Measurements from ENCODE around the gene MMS19. TPM values are rescaled to one million over a fixed set of nuclear protein-coding genes. Genes with fewer than 3 reads are reported as not detected.

The MMS19 gene
- total RNA-seq, 1 donor from 2014 or later = 42.7 TPM

DNA sequence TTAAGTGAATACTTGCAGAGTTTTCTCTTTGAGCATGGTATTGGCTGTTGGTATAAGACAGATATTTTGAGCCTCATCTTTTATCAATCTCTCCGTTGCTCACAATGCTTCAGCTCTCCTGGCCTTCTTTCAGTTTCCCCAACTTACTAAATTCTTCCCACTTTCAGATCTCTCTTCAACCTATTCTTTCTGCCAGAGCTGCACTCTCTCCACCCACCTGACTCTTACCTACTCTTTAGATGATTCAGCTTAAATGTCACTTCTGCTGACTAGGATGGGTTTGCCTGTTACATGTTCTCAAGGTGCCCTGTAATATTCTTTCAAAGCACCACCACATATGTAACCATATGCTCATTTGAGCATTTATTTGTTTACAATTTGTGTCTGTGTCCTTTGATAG, 54.0 kb downstream of the MMS19 start:
- Histone ChIP-seq H3K36me3 (peaks cover 32% of the 10 kb centered on the region), H3K9me3 (replicated peaks) (no peaks in the 10 kb centered on the region), H3K27ac (replicated peaks) (no peak overlapping the region), H3K4me1 (peaks cover 49% of the 10 kb centered on the region), H3K4me3 (no peak overlapping the region), H3K27me3 (ENCODE audit: low read depth) (no peaks in the 10 kb centered on the region)
- TF ChIP-seq, protein P1, sequence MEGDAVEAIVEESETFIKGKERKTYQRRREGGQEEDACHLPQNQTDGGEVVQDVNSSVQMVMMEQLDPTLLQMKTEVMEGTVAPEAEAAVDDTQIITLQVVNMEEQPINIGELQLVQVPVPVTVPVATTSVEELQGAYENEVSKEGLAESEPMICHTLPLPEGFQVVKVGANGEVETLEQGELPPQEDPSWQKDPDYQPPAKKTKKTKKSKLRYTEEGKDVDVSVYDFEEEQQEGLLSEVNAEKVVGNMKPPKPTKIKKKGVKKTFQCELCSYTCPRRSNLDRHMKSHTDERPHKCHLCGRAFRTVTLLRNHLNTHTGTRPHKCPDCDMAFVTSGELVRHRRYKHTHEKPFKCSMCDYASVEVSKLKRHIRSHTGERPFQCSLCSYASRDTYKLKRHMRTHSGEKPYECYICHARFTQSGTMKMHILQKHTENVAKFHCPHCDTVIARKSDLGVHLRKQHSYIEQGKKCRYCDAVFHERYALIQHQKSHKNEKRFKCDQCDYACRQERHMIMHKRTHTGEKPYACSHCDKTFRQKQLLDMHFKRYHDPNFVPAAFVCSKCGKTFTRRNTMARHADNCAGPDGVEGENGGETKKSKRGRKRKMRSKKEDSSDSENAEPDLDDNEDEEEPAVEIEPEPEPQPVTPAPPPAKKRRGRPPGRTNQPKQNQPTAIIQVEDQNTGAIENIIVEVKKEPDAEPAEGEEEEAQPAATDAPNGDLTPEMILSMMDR (IDR thresholded peaks at IDR 0.05; ENCODE audit: borderline replicate concordance) = no peak
- intact Hi-C loops (cut with micrococcal nuclease) = no loop called here
- DNase-seq = no peak

DNA sequence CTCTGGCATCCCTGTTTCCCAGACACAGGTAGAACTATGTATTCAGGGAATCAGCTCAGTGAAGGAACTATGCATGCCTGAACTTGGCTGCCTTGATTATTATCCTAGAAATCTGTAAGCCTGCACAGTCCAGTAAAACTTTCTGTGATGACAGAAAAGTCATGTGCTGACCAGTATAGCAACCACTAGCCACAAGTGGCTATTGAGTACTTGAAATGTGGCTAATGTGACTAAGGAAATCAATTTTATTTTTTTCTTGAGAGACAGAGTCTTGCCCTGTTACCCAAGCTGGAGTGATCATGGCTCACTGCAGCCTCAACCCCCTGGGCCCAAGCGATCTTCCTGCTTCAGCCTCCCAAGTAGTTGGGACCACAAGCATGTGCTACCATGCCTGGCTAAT, 55.9 kb downstream of the MMS19 start:
- intact Hi-C loops (cut with micrococcal nuclease) = no loop called here
- TF ChIP-seq, protein P1 (IDR thresholded peaks at IDR 0.05; ENCODE audit: borderline replicate concordance) = no peak
- H3K36me3 ChIP-seq = peaks cover 51% of the 10 kb centered on the region
- no peak overlapping the region for H3K27ac ChIP-seq (replicated peaks)
- no peak overlapping the region for H3K4me3 ChIP-seq
- H3K27me3 ChIP-seq (ENCODE audit: low read depth) = no peaks in the 10 kb centered on the region
- no peak for DNase-seq
- H3K4me1 ChIP-seq = peaks cover 30% of the 10 kb centered on the region
- no peaks in the 10 kb centered on the region for H3K9me3 ChIP-seq (replicated peaks)

DNA sequence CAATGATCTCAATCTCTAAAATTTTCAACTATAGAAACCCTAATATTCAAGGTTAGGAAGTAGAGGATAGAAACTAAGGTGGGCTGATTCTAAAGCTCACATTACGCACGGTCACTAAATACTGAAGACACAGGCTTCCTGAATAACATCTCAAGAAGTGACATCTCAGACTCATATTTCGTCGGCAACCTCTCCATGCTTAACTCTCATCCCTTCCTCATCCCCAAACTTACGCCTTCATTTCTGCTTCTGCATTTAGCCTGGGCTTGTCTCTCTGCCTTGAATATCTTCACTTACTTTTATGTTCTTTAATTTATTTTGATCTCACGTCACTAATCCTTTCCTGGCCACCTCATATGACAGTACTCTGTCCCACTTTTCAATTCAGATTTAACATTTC, 63.0 kb downstream of the MMS19 start:
- H3K9me3 ChIP-seq (replicated peaks) = no peaks in the 10 kb centered on the region
- intact Hi-C loops (cut with micrococcal nuclease) = no loop called here
- TF ChIP-seq, protein P1 (IDR thresholded peaks at IDR 0.05; ENCODE audit: borderline replicate concordance) = no peak
- H3K27ac ChIP-seq (replicated peaks) = no peak overlapping the region
- H3K4me3 ChIP-seq = no peak overlapping the region
- H3K36me3 ChIP-seq = peaks cover 89% of the 10 kb centered on the region
- DNase-seq = no peak
- H3K4me1 ChIP-seq = no peaks in the 10 kb centered on the region
- H3K27me3 ChIP-seq (ENCODE audit: low read depth) = no peaks in the 10 kb centered on the region

DNA sequence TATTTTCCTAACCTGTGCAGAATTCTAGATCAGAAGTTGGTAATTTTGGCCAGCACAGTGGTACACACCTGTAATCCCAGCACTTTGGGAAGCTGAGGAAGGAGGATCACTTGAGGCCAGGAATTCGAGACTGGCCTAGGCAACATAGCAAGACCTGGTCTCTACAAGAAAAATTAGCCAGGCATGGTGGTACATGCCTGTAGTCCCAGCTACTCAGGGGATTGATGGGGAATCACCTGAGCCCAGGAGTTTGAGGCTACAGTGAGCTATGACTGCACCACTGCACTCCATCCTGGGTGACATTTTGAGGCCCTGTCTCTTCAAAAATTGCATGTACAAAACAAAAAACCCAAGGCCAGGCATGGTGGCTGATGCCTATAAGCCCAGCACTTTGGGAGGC, 63.7 kb downstream of the MMS19 start:
- peaks cover 89% of the 10 kb centered on the region for H3K36me3 ChIP-seq

DNA sequence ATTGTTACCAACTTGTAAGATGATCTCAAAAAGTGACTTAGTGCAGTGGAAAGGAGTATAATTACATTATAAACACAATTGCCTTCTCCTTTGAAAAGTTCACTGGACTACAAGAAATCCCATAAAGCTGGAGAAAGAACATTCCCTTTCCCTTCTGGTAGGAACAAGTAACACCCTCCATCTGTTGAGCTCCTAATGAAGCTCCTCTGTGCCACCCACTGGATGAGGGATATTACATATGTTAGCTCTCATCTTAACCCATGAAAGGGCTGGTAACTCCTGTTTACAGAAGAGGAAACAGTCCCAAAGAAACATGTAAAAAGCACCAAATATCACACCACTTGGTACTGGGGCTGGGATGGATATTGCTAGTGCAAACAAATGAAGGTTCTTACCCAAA, 64.2 kb downstream of the MMS19 start:
- H3K4me3 ChIP-seq = no peak overlapping the region
- no peaks in the 10 kb centered on the region for H3K9me3 ChIP-seq (replicated peaks)
- H3K36me3 ChIP-seq = peaks cover 89% of the 10 kb centered on the region
- H3K27me3 ChIP-seq (ENCODE audit: low read depth) = no peaks in the 10 kb centered on the region
- no peak for DNase-seq
- peaks cover 6% of the 10 kb centered on the region for H3K4me1 ChIP-seq
- H3K27ac ChIP-seq (replicated peaks) = no peak overlapping the region
- intact Hi-C loops (cut with micrococcal nuclease) = no loop called here
- TF ChIP-seq, protein P1 (IDR thresholded peaks at IDR 0.05; ENCODE audit: borderline replicate concordance) = no peak

More for the DNA sequence above, 63.7 kb downstream of the MMS19 start:
- no peak overlapping the region for H3K27ac ChIP-seq (replicated peaks)
- H3K27me3 ChIP-seq (ENCODE audit: low read depth) = no peaks in the 10 kb centered on the region
- TF ChIP-seq, protein P1 (IDR thresholded peaks at IDR 0.05; ENCODE audit: borderline replicate concordance) = no peak
- no peak for DNase-seq
- peaks cover 1% of the 10 kb centered on the region for H3K4me1 ChIP-seq
- no peak overlapping the region for H3K4me3 ChIP-seq
- intact Hi-C loops (cut with micrococcal nuclease) = no loop called here
- no peaks in the 10 kb centered on the region for H3K9me3 ChIP-seq (replicated peaks)

DNA sequence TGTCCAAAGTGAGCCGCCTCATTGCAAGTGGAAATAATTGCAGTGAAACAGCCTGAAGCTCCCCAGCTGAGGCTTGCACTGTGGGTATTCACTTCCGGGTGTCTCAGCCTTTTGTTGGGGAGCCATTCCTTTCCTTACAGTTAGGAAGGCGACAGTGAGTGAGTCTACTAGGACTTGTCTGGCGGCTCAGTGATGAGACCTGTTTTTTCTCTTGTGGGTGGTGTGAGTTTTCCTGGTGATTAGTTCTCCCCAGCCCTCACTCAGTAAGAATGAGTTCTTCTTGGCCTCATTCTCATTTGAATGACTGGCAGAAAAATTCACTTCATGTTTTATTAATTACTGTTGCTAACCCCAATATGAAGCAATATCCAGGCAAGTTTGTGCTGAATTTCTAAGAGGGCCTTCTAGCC, 69.6 kb downstream of the MMS19 start:
- no peaks in the 10 kb centered on the region for H3K9me3 ChIP-seq (replicated peaks)
- peak overlapping the region; percentile 93 for H3K27ac ChIP-seq (replicated peaks)
- intact Hi-C loops (cut with micrococcal nuclease) = no loop called here
- TF ChIP-seq, protein P1 (IDR thresholded peaks at IDR 0.05; ENCODE audit: borderline replicate concordance) = no peak
- H3K4me3 ChIP-seq = peak overlapping the region; percentile 95
- peaks cover 40% of the 10 kb centered on the region for H3K36me3 ChIP-seq
- no peak for DNase-seq
- H3K27me3 ChIP-seq (ENCODE audit: low read depth) = no peaks in the 10 kb centered on the region
- peaks cover 42% of the 10 kb centered on the region for H3K4me1 ChIP-seq

Measured in left ventricle myocardium inferior (tissue), 1 donor.